Measurements from ENCODE around the gene LARGE1. TPM values are rescaled to one million over a fixed set of nuclear protein-coding genes. Genes with fewer than 3 reads are reported as not detected.

Gene LARGE1
- total RNA-seq, 1 donor, result 13.4 TPM

DNA sequence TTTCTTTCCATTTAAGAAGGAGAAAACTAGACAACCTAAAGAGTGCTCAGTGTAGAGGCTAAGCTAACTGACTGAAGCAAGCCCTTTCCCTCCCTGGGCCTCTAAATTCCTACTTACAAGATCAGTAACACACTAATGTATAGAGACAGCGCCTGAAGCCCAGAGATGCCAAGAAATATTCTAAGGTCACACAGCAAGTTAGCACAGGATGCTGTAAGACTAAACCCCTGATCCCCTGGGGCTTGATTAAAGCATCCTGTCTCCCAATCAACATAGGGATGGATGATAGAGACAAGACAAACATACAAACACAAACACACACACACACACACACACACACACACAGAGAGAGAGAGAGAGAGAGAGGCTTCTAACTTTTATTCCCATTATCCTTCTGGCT is 5.6 kb downstream of the LARGE1 start:
- no peak overlapping the region for H3K4me3 ChIP-seq (ENCODE audit: low read depth, low read length)
- TF ChIP-seq, protein P1, sequence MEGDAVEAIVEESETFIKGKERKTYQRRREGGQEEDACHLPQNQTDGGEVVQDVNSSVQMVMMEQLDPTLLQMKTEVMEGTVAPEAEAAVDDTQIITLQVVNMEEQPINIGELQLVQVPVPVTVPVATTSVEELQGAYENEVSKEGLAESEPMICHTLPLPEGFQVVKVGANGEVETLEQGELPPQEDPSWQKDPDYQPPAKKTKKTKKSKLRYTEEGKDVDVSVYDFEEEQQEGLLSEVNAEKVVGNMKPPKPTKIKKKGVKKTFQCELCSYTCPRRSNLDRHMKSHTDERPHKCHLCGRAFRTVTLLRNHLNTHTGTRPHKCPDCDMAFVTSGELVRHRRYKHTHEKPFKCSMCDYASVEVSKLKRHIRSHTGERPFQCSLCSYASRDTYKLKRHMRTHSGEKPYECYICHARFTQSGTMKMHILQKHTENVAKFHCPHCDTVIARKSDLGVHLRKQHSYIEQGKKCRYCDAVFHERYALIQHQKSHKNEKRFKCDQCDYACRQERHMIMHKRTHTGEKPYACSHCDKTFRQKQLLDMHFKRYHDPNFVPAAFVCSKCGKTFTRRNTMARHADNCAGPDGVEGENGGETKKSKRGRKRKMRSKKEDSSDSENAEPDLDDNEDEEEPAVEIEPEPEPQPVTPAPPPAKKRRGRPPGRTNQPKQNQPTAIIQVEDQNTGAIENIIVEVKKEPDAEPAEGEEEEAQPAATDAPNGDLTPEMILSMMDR (IDR thresholded peaks at IDR 0.05; ENCODE audit: insufficient read depth, low read depth, low read length), result no peak
- no peak for DNase-seq (ENCODE audit: low read depth)

DNA sequence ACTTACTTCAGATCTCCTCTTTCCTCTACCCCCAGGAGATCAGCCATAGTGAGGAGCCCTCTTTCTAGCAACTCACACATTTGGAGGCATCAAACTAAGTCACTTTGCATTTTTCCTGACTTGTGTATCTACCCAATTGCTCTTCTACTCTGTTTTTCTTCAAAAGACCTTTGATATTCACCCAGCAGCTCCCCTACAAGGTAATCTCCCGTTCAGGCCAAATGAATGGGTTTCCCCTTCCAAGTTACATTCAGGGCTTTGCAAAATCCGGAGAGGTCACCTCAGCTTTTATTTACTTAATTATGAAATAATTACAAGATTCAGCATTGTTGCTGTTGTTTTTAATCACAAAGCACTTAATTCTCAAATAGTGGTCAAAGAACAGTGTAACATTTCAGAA is 6.1 kb downstream of the LARGE1 start:
- TF ChIP-seq, protein P1 (IDR thresholded peaks at IDR 0.05; ENCODE audit: insufficient read depth, low read depth, low read length), result no peak
- DNase-seq (ENCODE audit: low read depth), result no peak
- no peak overlapping the region for H3K4me3 ChIP-seq (ENCODE audit: low read depth, low read length)

DNA sequence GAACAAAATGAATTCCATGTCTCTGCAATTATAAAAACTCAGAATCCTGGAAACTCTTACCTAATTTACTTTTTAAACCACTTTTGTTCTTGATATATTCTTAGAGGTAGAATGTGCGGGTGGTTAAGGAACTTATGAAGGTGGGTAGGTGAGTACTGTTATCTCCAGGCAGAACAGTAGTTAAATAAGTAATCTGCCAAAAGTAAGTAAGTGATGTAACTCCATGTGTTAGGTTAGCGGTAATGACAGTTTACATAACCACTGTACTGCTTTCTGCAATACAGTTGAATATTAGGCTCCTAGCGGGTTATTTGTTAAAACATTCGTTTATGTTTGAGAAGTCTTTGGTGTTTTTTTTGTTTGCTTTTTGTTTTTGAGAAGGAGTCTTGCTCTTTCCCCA is 7.1 kb downstream of the LARGE1 start:
- TF ChIP-seq, protein P1 (IDR thresholded peaks at IDR 0.05; ENCODE audit: insufficient read depth, low read depth, low read length), result no peak
- no peak for DNase-seq (ENCODE audit: low read depth)
- no peak overlapping the region for H3K4me3 ChIP-seq (ENCODE audit: low read depth, low read length)

DNA sequence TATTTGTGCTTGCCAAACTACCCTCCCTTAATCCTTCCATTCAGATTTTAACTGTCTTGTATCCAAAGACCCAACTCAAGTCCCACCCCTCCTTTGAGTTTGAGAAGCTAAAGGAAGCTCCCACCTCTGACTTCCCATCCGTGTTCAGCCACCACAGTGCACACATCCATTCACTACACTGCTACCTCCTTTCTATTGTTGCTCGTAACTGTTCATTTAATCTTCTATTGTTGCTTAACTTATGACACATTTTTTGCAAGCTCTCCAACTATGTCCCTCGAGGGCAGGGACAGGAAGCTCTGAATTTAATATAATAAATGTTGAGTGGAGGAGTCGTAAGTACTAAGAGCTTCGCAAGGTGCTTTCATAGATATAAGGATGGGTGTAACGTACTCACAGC is 10.4 kb downstream of the LARGE1 start:
- H3K4me3 ChIP-seq (ENCODE audit: low read depth, low read length), result no peak overlapping the region
- TF ChIP-seq, protein P1 (IDR thresholded peaks at IDR 0.05; ENCODE audit: insufficient read depth, low read depth, low read length), result no peak
- no peak for DNase-seq (ENCODE audit: low read depth)

DNA sequence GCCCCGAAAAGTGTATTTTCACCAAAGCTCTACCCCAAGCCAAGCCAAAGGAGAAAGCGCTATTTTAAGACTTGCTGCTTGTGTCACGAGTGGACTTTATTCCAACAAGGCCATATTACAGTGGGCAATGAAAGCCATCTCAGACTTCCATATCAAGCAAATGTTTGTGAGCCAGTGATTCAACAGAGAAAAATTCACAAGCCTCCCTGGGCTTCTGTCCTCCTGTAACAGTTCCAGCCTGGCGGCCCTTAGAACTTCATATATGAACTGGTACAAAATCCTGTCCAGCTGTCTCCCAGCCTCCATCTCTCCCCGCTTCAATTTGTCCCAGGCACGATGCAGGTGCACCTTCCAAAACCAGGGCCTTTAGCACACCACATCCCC is 11.2 kb downstream of the LARGE1 start:
- H3K4me3 ChIP-seq (ENCODE audit: low read depth, low read length), result no peak overlapping the region
- TF ChIP-seq, protein P1 (IDR thresholded peaks at IDR 0.05; ENCODE audit: insufficient read depth, low read depth, low read length), result no peak
- peak; percentile 46 for DNase-seq (ENCODE audit: low read depth)

DNA sequence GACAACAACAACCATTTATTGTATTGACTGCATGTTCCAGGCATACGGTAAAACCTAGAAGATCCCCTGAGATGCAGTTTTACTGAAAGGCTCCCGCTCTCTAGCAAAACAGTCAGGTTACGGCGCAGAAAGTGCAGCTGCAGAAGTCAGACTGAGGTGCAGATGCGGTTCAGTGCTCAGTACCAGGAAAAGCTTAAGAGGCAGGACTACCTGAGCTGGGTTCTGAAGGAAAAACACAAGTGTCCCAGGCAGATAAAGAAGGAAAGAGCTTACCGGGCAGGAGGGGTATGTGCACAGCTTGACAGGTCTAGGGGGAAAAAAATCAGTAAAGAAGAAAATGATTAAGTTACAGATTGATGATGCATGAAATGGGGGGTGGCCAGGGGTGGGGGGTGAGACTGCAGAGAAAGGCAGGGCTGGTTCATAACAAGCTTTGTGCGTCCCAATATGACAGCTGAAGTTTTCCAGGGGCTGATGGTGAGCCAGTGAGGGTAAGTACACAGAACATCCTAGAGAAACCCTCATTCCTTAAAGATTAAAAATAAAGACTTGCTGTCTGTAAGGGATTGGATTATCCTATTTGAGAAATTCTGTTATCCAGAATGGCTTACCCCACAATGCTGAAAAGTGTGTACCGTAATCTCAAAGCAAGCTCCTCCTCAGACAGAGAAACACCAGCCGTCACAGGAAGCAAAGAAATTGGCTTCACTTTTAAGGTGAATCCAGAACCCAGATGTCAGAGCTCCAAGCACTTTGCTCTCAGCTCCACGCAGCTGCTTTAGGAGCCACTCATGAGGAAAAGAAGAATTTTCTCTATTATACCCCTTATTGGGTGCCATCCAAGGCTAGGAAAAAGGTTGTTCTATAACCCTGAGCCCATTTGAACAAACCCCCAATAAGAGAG is 11.9 kb downstream of the LARGE1 start:
- TF ChIP-seq, protein P1 (IDR thresholded peaks at IDR 0.05; ENCODE audit: insufficient read depth, low read depth, low read length), result no peak
- DNase-seq (ENCODE audit: low read depth), result no peak
- no peak overlapping the region for H3K4me3 ChIP-seq (ENCODE audit: low read depth, low read length)
